ACC112 (cell line): ENCODE data around the gene ZNF782.
"Not testable (repeated sequence)": the region's sequence is repeated elsewhere in the genome, so short reads cannot be mapped to it uniquely, and the experiment has no call there.

Experiments
- H2AFZ ChIP-seq: fragments of 200-600 bp; sonication (generic); one replicate; pipeline ENCODE4 v1.6.0; 2017; ENCODE audit warnings: antibody characterized with exemption, low read length; ENCODE audit not compliant: unreplicated experiment
- H3K27ac ChIP-seq: fragments of 200-600 bp; sonication (generic); 2 replicates; pipeline ENCODE4 v1.5.1; 2014; ENCODE audit warnings: low read depth, mild to moderate bottlenecking, antibody characterized with exemption, low read length, moderate library complexity
- H3K27me3 ChIP-seq: fragments of 200-600 bp; sonication (generic); 2 replicates; pipeline ENCODE4 v1.6.1; 2014; ENCODE audit warnings: mild to moderate bottlenecking, antibody characterized with exemption, low read length, moderate library complexity, mixed read lengths; ENCODE audit not compliant: insufficient read depth
- H3K36me3 ChIP-seq: fragments of 200-600 bp; sonication (generic); 2 replicates; pipeline ENCODE4 v1.6.1; 2016; ENCODE audit warnings: mild to moderate bottlenecking, antibody characterized with exemption, low read length, moderate library complexity, mixed read lengths; ENCODE audit not compliant: insufficient read depth
- H3K4me1 ChIP-seq: fragments of 200-600 bp; sonication (generic); one replicate; pipeline ENCODE4 v1.6.1; 2016; ENCODE audit warnings: low read length, mixed read lengths; ENCODE audit not compliant: insufficient read depth, unreplicated experiment, control insufficient read depth
- H3K4me3 ChIP-seq: fragments of 200-600 bp; sonication (generic); 2 replicates; pipeline ENCODE4 v1.5.1; 2014; ENCODE audit warnings: mild to moderate bottlenecking, low read depth, low read length
- H3K79me2 ChIP-seq: fragments of 200-600 bp; sonication (generic); one replicate; pipeline ENCODE4 v1.6.0; 2016; ENCODE audit warnings: low read length; ENCODE audit not compliant: control insufficient read depth, unreplicated experiment, insufficient read depth

Gene ZNF782

DNA sequence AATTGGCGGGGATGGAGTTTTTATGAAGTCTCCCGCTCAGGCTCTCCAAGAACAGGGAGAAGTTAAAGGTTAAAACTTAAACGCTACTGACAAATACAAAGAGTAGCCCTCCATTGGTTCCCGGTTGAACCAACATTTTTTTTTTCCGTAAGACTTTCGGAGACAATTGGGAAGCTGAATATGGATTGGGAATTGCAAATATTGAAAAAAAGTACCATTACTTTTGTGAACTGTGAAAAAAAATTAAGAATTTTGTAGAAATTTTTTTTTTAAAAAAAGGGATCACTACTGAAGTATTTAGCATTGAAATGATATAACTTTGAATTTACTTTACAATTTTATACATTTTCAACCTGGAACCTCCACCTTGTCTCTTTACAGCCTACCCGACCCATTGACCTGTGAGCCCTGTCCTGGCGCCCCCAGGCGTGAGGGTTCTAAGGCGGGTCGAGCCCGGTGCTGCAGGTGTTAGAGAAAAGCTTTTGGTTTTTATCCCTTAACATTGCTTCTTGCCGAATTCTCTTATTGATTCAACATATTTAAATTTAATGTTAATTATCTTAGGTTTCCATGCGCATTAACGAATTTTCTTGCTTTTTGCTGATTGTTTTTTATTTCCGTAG, 448 bp upstream of the ZNF782 start:
- H3K4me1 ChIP-seq = peaks cover 8% of the 10 kb centered on the region
- peak overlapping the region; percentile 82 for H3K4me3 ChIP-seq
- H3K27me3 ChIP-seq = no peaks in the 10 kb centered on the region
- H3K27ac ChIP-seq = no peak overlapping the region
- H2AFZ ChIP-seq = peak overlapping the region; percentile 41
- H3K79me2 ChIP-seq = peaks cover 11% of the 10 kb centered on the region
- H3K36me3 ChIP-seq = 0 out of 2 replicates have a peak, but pooled peaks cover 2% of the 10 kb centered on the region

DNA sequence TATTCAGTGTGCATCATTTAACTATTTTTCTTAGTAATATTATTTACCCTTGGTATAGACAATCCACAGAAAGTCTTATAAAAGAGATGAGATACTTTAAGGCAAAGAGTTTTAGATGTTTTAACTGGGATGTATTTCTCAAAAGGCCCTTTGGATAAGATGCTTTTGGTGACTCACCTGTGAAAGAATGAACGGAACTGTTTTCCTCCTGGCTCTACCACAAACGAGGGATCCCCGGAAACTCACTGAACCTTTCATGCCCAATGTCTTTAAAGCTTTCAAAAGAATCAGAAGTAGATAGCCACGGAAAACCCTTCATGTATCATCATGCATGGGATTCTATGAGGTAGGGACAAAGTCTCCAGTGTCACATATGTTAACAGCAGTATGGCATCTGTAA, 1.6 kb downstream of the ZNF782 start:
- Histone ChIP-seq H3K79me2 (peaks cover 24% of the 10 kb centered on the region), H3K27ac (no peak overlapping the region), H3K36me3 (peaks cover 14% of the 10 kb centered on the region), H3K4me1 (peaks cover 8% of the 10 kb centered on the region), H3K4me3 (peak overlapping the region; percentile 82; the same call in 1 of the 2 replicates), H2AFZ (no peak overlapping the region), H3K27me3 (no peaks in the 10 kb centered on the region)

DNA sequence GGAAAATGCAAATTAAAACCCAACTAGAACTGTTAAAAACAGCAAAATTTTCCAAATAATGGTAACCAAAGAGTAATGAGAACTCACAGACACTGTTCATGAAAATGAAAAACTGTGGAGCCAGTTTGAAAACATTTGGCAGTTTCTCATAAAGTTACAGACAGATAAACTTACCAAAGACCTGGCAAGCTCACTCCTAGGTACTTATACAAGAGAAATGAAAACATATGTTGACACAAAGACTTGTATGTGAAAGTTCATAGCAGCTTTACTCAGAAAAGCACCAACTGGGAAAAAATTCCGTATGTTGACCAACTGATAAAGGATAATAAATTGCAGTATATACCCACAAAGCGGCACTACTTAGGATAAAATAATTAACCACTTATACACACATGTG, 10.3 kb downstream of the ZNF782 start:
- Histone ChIP-seq H3K4me1 (no peaks in the 10 kb centered on the region), H3K36me3 (peaks cover 46% of the 10 kb centered on the region)

GRCh38 chr9:96818533-96818932, 35.8 kb downstream of the ZNF782 start:
- H3K27me3 ChIP-seq = no peaks in the 10 kb centered on the region
- no peak overlapping the region for H3K27ac ChIP-seq
- no peak overlapping the region for H2AFZ ChIP-seq
- H3K4me1 ChIP-seq = no peaks in the 10 kb centered on the region
- H3K79me2 ChIP-seq = no peaks in the 10 kb centered on the region
- no peak overlapping the region for H3K4me3 ChIP-seq
- H3K36me3 ChIP-seq = peaks cover 58% of the 10 kb centered on the region

More for the DNA sequence above, 10.3 kb downstream of the ZNF782 start:
- Histone ChIP-seq H3K27ac (no peak overlapping the region), H3K79me2 (peaks cover 22% of the 10 kb centered on the region), H3K4me3 (no peak overlapping the region), H3K27me3 (no peaks in the 10 kb centered on the region), H2AFZ (no peak overlapping the region)

- H3K4me3 ChIP-seq = no peak overlapping the region
- no peaks in the 10 kb centered on the region for H3K79me2 ChIP-seq
- H3K27ac ChIP-seq = no peak overlapping the region
- H2AFZ ChIP-seq = no peak overlapping the region
- H3K4me1 ChIP-seq = no peaks in the 10 kb centered on the region
- peaks cover 52% of the 10 kb centered on the region for H3K36me3 ChIP-seq
- no peaks in the 10 kb centered on the region for H3K27me3 ChIP-seq
Observed at GRCh38 chr9:96817973-96818372, 36.3 kb downstream of the ZNF782 start.

DNA sequence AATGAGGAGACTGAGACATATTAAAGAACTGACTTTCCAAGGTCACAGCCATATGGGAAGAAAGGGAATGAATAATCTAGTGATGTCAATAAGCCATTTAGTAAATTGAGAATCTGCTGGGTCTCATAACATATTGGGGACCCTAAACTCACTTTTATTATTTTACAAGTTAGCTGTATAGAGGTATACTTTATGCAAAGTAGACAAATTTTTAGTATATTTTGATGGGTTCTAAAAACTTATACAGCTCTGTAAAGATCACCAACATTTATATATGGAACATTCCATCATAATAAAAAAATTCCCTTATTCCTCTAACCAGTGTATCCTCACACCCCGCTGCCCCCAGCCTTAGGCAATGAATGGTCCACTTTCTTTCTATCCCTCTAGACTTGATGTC, 40.7 kb downstream of the ZNF782 start:
- no peak overlapping the region for H3K4me3 ChIP-seq

DNA sequence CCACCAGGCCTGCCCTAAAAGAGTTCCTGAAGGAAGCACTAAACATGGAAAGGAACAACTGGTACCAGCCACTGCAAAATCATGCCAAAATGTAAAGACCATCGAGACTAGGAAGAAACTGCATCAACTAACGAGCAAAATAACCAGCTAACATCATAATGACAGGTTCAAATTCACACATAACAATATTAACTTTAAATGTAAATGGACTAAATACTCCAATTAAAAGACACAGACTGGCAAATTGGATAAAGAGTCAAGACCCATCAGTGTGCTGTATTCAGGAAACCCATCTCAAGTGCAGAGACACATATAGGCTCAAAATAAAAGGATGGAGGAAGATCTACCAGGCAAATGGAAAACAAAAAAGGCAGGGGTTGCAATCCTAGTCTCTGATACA, 55.4 kb downstream of the ZNF782 start:
- H3K4me3 ChIP-seq, H3K79me2 ChIP-seq, H3K36me3 ChIP-seq, H3K27me3 ChIP-seq, H2AFZ ChIP-seq, H3K4me1 ChIP-seq, H3K27ac ChIP-seq: not testable (repeated sequence)

More for the DNA sequence above, 40.7 kb downstream of the ZNF782 start:
- Histone ChIP-seq H3K4me1 (no peaks in the 10 kb centered on the region), H3K27ac (no peak overlapping the region), H2AFZ (no peak overlapping the region), H3K27me3 (no peaks in the 10 kb centered on the region), H3K79me2 (no peaks in the 10 kb centered on the region), H3K36me3 (peaks cover 21% of the 10 kb centered on the region)

GRCh38 chr9:96784021-96784420, 70.3 kb downstream of the ZNF782 start:
- Histone ChIP-seq H3K79me2 (no peaks in the 10 kb centered on the region), H3K4me1 (peaks cover 1% of the 10 kb centered on the region), H2AFZ (no peak overlapping the region), H3K36me3 (no peaks in the 10 kb centered on the region), H3K27me3 (no peaks in the 10 kb centered on the region), H3K4me3 (no peak overlapping the region), H3K27ac (no peak overlapping the region)

- Histone ChIP-seq H3K4me1 (peaks cover 4% of the 10 kb centered on the region), H3K79me2 (peaks cover 4% of the 10 kb centered on the region), H3K36me3 (no peaks in the 10 kb centered on the region), H3K27ac (no peak overlapping the region), H2AFZ (no peak overlapping the region), H3K4me3 (no peak overlapping the region), H3K27me3 (no peaks in the 10 kb centered on the region)
Observed at GRCh38 chr9:96782235-96782634, 72.1 kb downstream of the ZNF782 start.

GRCh38 chr9:96781552-96781951, 72.8 kb downstream of the ZNF782 start:
- H3K36me3 ChIP-seq = no peaks in the 10 kb centered on the region
- no peaks in the 10 kb centered on the region for H3K27me3 ChIP-seq
- H2AFZ ChIP-seq = no peak overlapping the region
- H3K4me1 ChIP-seq = peaks cover 10% of the 10 kb centered on the region
- H3K27ac ChIP-seq = no peak overlapping the region
- no peak overlapping the region for H3K4me3 ChIP-seq
- peaks cover 11% of the 10 kb centered on the region for H3K79me2 ChIP-seq

- no peak overlapping the region for H3K27ac ChIP-seq
- H3K27me3 ChIP-seq = no peaks in the 10 kb centered on the region
- peaks cover 10% of the 10 kb centered on the region for H3K4me1 ChIP-seq
- H3K4me3 ChIP-seq = peak overlapping the region; percentile 86
- peaks cover 12% of the 10 kb centered on the region for H3K79me2 ChIP-seq
- peaks cover 18% of the 10 kb centered on the region for H3K36me3 ChIP-seq
- H2AFZ ChIP-seq = no peak overlapping the region
Observed at GRCh38 chr9:96779089-96779488, 75.2 kb downstream of the ZNF782 start.
